AG04450 (cell line): ENCODE data around the gene DRICH1. TPM values are rescaled to one million over a fixed set of nuclear protein-coding genes. Genes with fewer than 3 reads are reported as not detected.
"Not testable (repeated sequence)": the region's sequence is repeated elsewhere in the genome, so short reads cannot be mapped to it uniquely, and the experiment has no call there.

Experiments
- CTCF ChIA-PET: fragments of 300-600, 350-600 bp; formaldehyde crosslinking; extraction: SDS; loops from one replicate; lab custom pipeline; 2022; ENCODE audit warnings: antibody characterized with exemption, inconsistent platforms; lab: Charles Lee
- POLR2A ChIA-PET: fragments of 350-600 bp; formaldehyde crosslinking; extraction: SDS; loops from one replicate; lab custom pipeline; 2021; ENCODE audit warnings: antibody characterized with exemption, inconsistent platforms; lab: Yijun Ruan, JAX
- DNase-seq: peaks from one replicate; pipeline ENCODE4 v3.0.0-alpha.2; 2011; ENCODE audit warnings: low read depth, low spot score
- H3K27ac ChIP-seq: one replicate; pipeline ENCODE4 v1.5.1; 2012; ENCODE audit warnings: low read depth, low read length, control low read depth
- H3K27me3 ChIP-seq: one replicate; pipeline ENCODE4 v1.6.0; 2012; ENCODE audit warnings: low read length; ENCODE audit not compliant: control insufficient read depth, insufficient read depth
- H3K4me3 ChIP-seq: 2 replicates; pipeline ENCODE4 v1.5.1; 2011; ENCODE audit warnings: mild to moderate bottlenecking, low read depth, low read length, control low read depth
- H3K9me3 ChIP-seq: 2 replicates; pipeline ENCODE4 v1.5.1; 2012; ENCODE audit warnings: low read length; ENCODE audit not compliant: control insufficient read depth, insufficient read depth
- polyA plus RNA-seq: library from polyadenylated mRNA; depleted of rRNA; stranded (reverse); fragments of >200 nt; gene quantifications from 2 replicates; pipeline ENCODE4 v1.2.3, GENCODE V29; 2011
- TF ChIP-seq, protein P1 (sequence below): IDR thresholded peaks from 2 replicates; pipeline ENCODE4 v1.5.1; 2011; ENCODE audit warnings: low read depth, low read length, control low read depth, inconsistent platforms

Gene DRICH1
- polyA plus RNA-seq, 1 experiment, result 0.17 TPM

DNA sequence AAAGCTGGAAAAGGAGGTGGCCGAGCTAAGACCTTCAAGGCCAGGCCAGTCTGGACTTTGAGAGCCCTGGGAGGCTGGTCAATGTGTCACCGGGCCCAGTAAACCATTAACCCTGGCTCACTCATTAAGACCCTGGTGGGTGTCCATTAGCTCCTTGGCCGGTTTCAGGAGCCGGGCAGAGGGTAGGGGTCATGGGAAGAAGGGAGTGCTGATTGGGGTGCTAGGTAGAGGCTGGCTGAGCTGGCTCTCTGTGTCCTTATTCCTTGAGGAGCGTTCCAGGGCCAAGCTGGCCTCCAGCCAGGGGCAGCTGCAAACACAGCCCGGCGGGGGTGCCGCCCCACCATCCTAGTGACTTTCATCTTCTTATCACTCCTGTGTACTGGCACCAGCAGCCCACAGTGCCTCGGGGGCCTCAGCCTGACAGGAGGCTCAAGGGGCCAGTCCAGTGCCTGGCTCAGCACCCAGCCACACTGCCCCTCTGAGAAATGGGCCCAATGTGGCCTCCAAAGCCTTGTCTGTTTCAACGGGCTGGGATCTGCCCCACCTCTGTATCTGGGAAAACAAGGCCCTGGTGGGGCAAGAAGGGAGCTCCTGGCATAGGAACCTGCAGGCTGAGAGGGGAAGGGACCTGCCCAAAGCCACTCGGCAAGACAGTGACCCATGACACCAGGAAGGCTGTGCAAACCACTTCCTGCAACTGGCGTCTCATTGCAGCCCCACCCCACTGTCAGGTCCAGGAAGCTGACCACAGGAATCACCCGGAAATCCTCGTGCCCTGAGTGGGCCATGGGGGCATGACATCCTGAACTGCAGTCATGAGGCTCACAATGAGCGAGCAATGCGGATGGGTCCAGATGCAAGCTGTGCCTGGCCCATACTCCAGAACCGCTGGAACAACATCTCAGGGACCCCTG lies 43.6 kb upstream of the DRICH1 start:
- Histone ChIP-seq H3K9me3 (no peaks in the 10 kb centered on the region), H3K4me3 (no peak overlapping the region), H3K27me3 (no peaks in the 10 kb centered on the region), H3K27ac (no peak overlapping the region)
- DNase-seq, result no peak
- TF ChIP-seq, protein P1, sequence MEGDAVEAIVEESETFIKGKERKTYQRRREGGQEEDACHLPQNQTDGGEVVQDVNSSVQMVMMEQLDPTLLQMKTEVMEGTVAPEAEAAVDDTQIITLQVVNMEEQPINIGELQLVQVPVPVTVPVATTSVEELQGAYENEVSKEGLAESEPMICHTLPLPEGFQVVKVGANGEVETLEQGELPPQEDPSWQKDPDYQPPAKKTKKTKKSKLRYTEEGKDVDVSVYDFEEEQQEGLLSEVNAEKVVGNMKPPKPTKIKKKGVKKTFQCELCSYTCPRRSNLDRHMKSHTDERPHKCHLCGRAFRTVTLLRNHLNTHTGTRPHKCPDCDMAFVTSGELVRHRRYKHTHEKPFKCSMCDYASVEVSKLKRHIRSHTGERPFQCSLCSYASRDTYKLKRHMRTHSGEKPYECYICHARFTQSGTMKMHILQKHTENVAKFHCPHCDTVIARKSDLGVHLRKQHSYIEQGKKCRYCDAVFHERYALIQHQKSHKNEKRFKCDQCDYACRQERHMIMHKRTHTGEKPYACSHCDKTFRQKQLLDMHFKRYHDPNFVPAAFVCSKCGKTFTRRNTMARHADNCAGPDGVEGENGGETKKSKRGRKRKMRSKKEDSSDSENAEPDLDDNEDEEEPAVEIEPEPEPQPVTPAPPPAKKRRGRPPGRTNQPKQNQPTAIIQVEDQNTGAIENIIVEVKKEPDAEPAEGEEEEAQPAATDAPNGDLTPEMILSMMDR, result no peak
- ChIA-PET POLR2A (no interaction called here), CTCF (no interaction called here)

DNA sequence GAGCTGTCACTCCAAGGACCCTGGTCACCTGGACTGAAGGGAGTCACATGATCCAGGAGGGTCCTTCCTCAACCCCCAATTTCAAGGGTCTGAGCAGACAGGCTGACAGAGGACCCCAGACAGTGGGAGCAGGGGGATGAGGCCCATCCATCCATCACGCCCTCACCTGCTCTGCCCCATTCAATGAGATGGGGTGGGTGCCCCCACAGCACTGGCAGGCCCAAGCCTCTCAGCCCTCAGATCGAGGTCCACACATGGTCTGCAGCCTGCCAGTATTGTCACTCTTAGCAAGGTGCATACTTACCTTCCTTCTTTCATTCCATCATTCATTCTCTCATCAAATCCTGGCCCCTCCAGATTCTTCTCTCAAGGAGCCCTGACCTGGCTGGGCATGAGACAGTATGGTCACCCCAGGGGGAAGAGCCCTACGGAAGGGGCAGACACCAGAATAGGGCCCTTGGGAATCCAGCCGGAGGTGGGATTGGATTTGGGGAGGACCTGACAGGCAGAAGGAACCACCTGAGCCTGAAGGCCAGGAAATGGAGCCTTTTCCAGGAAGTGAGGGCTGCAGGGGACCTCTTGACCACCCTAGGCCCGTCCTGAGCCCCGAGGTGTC lies 42.9 kb upstream of the DRICH1 start:
- H3K27me3 ChIP-seq, DNase-seq, H3K27ac ChIP-seq, POLR2A ChIA-PET, H3K9me3 ChIP-seq, CTCF ChIA-PET, H3K4me3 ChIP-seq: not testable (repeated sequence)

DNA sequence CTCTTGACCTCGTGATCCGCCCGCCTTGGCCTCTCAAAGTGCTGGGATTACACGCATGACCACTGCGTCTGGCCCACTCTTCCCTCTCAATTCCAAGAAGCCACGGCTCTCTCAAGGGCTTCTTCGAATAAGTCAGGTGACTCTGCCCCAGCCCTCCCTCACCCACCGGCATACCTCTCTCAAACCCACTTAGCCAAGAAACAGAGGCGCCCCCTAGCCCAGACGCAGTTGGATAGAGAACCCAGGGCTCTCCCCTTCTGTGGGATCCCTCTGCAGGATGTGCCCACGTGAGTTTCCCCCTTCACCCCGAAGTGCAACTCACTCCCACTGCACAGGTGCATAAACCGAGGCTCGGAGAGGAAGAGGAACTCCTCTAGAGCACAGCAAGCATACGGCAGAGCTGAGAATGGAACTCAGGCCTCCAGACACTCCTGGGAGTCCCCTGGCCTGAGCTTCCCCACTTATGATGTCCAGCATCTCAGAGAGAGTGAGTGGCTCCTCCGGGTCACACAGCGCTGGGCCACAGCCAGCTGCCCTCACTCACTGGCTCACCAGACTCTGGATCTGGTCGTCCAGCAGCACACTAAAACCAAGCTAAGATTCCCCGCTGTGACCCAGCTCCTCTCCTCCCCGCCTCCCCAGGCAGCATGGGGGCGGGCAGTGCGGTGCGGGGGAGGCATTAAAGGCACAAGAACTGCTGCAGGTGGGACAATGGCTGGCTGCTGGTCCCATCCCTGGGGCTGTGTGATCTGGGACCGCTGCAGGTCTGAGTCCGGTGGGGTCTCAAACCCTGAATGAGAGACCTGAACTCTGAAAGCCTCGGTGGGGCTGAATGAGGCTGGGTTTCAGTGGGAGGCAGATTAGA lies 41.9 kb upstream of the DRICH1 start:
- DNase-seq, result no peak
- Histone ChIP-seq H3K27me3 (no peaks in the 10 kb centered on the region), H3K4me3 (no peak overlapping the region), H3K27ac (no peak overlapping the region), H3K9me3 (no peaks in the 10 kb centered on the region)
- CTCF ChIA-PET, result no interaction called here
- TF ChIP-seq, protein P1, result no peak
- POLR2A ChIA-PET, result interaction anchor here (0.6 kb wide), 1 partner anchor 64 kb away, joined by 6 read pairs; no protein-coding TSS in a partner anchor

DNA sequence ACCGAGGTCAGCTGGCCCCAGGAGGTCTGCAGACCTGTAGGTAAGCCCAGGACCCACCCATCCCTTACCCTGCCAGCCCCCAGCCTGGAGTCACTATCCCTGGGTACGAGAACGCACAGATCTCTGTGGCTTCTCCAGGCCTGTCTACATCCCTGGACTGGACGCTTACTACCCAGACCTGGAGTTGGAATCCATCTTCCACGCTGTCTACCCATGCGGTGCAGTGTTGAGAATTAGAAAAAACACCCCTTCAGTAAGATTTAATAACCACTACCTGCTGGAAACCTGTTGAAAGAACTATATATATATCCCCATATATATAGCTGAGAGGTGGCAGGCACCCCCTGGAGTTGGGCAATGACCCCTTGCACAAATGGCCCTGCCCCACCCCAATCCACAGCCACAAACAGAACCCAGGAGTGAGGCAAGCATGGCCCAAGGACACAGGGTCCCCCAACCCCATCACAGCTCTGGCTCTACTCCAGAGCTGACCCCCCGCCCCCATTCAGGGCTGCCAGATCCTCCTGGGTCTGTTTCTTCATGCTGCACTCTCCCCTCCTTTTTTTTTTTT lies 41.0 kb upstream of the DRICH1 start:
- no peak overlapping the region for H3K27ac ChIP-seq
- TF ChIP-seq, protein P1, result no peak
- no peaks in the 10 kb centered on the region for H3K9me3 ChIP-seq
- no peak for DNase-seq
- CTCF ChIA-PET, result no interaction called here
- no peaks in the 10 kb centered on the region for H3K27me3 ChIP-seq
- POLR2A ChIA-PET, result no interaction called here
- H3K4me3 ChIP-seq, result no peak overlapping the region

DNA sequence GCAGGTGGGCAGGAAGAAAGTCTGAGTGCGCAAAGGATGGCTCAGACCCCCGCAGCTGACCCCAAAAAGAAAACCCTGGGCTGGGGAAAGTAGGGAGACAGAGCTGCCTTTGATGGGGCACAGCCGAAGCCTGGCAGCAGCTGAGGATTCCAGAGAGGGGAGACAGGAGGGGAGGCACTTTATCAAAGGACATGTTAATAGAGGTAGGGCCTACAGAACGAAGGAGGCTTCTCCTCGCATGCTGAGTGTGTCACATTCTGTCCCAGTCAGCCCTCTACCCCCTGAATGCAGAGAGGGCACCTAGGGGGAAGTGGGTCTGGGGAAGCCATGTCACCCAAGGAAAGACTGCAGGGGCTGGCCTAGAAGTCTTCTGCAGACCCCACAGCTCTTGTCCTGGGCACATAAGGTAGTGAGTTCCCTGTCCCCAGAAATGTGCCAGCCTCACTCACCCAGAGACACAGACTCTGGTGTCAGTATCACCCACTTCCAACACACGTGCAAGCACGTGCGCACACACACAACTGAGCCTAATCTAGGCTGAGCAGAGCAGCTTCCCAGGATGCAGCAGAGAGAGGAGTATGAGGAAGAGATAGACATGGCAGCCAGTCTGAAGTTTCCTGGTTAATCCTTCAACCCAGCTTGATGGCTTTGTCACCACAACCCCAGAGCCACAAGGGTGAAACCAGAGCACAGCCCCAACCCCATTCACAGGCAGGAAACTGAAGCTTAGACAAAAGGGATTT lies 40.4 kb upstream of the DRICH1 start:
- DNase-seq, H3K9me3 ChIP-seq, POLR2A ChIA-PET, CTCF ChIA-PET, H3K4me3 ChIP-seq, H3K27me3 ChIP-seq, H3K27ac ChIP-seq: not testable (repeated sequence)

DNA sequence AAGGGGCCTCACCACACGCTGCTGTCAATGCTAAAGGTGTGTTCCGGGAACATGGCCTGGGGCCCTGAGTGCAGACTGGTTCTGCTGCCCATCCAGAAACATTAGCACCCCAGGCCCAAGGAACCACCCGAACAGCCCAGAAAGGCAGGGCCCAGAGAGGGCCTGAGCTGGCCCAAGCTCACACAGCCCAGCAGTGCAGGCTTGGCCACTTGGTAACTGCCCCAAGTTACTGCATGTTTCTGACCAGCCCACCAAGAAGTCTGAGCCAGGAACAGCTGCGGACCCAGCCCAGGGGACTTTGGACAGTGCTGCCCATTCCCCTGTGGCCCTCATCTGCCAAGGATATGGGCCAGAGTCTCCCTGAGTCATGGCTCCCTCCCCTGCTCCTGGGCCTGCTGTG lies 39.3 kb upstream of the DRICH1 start:
- not testable (repeated sequence) for H3K27ac ChIP-seq

More for the DNA sequence above, 39.3 kb upstream of the DRICH1 start:
- CTCF ChIA-PET, H3K9me3 ChIP-seq, H3K4me3 ChIP-seq, H3K27me3 ChIP-seq, POLR2A ChIA-PET, DNase-seq: not testable (repeated sequence)
